Left ventricle myocardium inferior (tissue), 1 donor: Measurements from ENCODE around the gene DENND5A. TPM values are rescaled to one million over a fixed set of nuclear protein-coding genes. Genes with fewer than 3 reads are reported as not detected.
"Not testable (repeated sequence)": the region's sequence is repeated elsewhere in the genome, so short reads cannot be mapped to it uniquely, and the experiment has no call there.

Experiments
- DNase-seq: peaks from one replicate; pipeline ENCODE4 v3.0.0-alpha.2; 2020
- H3K27ac ChIP-seq: fragments of 200-600 bp; replicated peaks from 2 replicates; pipeline ENCODE4 v1.8.0; 2021
- H3K27me3 ChIP-seq: fragments of 200-600 bp; 2 replicates; pipeline ENCODE4 v1.8.0; 2021; ENCODE audit warnings: low read depth
- H3K36me3 ChIP-seq: fragments of 200-600 bp; 2 replicates; pipeline ENCODE4 v1.8.0; 2021
- H3K4me1 ChIP-seq: fragments of 200-600 bp; 2 replicates; pipeline ENCODE4 v1.8.0; 2021
- H3K4me3 ChIP-seq: fragments of 200-600 bp; 2 replicates; pipeline ENCODE4 v1.8.0; 2021; ENCODE audit warnings: mild to moderate bottlenecking, moderate library complexity
- H3K9me3 ChIP-seq: fragments of 200-600 bp; replicated peaks from 2 replicates; pipeline ENCODE4 v1.8.0; 2021
- CTCF ChIP-seq: fragments of 200-600 bp; IDR thresholded peaks from 2 replicates; pipeline ENCODE4 v1.8.0; 2021; ENCODE audit warnings: antibody characterized with exemption, mild to moderate bottlenecking, borderline replicate concordance
- intact Hi-C: fragments of 100-400 bp; cut with micrococcal nuclease; formaldehyde crosslinking; loops from one replicate; pipeline ENCODE4 v1.11.0; 2022
- total RNA-seq: library from RNA; stranded (reverse); fragmentation: NEBNext Ultra II Directional; extraction: Animal tissue kit (Norgen Biotek cat#: 25700); gene quantifications from one replicate; pipeline ENCODE4 v1.2.1, GENCODE V29; 2021
- donor health status: DM: no; HTN: yes; CAD: no; lungs with severe emphysema.

DENND5A gene
- total RNA-seq, 1 donor from 2014 or later, result 117 TPM

DNA sequence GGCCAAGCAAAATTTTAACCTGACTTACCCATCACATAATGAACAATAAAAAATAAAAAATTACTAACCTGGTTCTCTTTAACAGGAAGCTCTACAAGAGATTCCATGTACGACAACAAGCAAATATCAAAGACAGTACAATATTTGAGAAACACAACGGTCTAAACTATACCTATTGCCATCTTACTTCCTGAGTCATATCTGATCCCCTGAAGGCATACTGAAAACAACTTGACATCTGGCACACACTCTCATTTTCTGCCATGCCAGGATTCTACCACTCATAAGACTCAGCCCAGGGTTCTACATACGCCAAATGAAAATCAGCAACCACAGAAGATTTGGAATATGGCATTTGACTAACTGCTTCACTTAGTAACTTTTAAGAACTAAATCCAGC lies 13.8 kb downstream of the DENND5A start:
- peaks cover 56% of the 10 kb centered on the region for H3K4me1 ChIP-seq
- DNase-seq, result no peak
- intact Hi-C loops, result no loop called here

GRCh38 chr11:9250139-9250582 lies 15.0 kb downstream of the DENND5A start:
- no peak overlapping the region for H3K4me3 ChIP-seq
- H3K4me1 ChIP-seq, result peaks cover 60% of the 10 kb centered on the region
- peaks cover 2% of the 10 kb centered on the region for H3K36me3 ChIP-seq
- no peak for TF ChIP-seq CTCF
- peak overlapping the region; percentile 81 for H3K27ac ChIP-seq
- H3K27me3 ChIP-seq, result no peaks in the 10 kb centered on the region
- intact Hi-C loops, result no loop called here
- H3K9me3 ChIP-seq, result no peaks in the 10 kb centered on the region
- no peak for DNase-seq

More for the DNA sequence above, 13.8 kb downstream of the DENND5A start:
- H3K36me3 ChIP-seq, result peaks cover 9% of the 10 kb centered on the region
- TF ChIP-seq CTCF, result no peak
- no peaks in the 10 kb centered on the region for H3K27me3 ChIP-seq
- no peaks in the 10 kb centered on the region for H3K9me3 ChIP-seq
- peak overlapping the region; percentile 81 for H3K27ac ChIP-seq
- no peak overlapping the region for H3K4me3 ChIP-seq

GRCh38 chr11:9249252-9249651 lies 15.9 kb downstream of the DENND5A start:
- no peak overlapping the region for H3K27ac ChIP-seq
- no peak overlapping the region for H3K4me3 ChIP-seq
- intact Hi-C loops, result no loop called here
- peaks cover 53% of the 10 kb centered on the region for H3K4me1 ChIP-seq
- H3K9me3 ChIP-seq, result no peaks in the 10 kb centered on the region
- DNase-seq, result no peak
- H3K27me3 ChIP-seq, result no peaks in the 10 kb centered on the region
- TF ChIP-seq CTCF, result no peak
- no peaks in the 10 kb centered on the region for H3K36me3 ChIP-seq

DNA sequence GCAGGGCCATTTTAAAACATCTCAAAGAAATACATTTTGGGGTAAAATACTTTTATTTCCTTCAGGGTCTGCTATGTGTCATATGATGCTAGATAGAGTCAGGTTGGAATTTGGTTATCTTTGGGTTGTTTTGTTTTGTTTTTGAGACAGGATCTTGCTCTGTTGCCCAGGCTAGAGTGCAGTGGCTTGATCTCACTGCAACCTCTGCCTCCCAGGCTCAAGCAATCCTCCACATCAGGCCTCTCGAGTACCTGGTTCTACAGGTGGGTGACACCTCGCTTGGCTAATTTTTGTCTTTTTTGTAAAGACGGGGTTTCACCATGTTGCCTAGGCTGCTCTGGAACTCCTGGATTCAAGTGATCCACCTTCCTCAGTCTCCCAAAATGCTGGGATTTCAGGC lies 17.3 kb downstream of the DENND5A start:
- no peak overlapping the region for H3K27ac ChIP-seq
- peaks cover 46% of the 10 kb centered on the region for H3K4me1 ChIP-seq
- H3K36me3 ChIP-seq, result no peaks in the 10 kb centered on the region
- no peak overlapping the region for H3K4me3 ChIP-seq
- no peak for DNase-seq
- intact Hi-C loops, result no loop called here
- H3K9me3 ChIP-seq, result no peaks in the 10 kb centered on the region
- TF ChIP-seq CTCF, result no peak
- H3K27me3 ChIP-seq, result no peaks in the 10 kb centered on the region

- DNase-seq, H3K36me3 ChIP-seq, H3K27ac ChIP-seq, H3K27me3 ChIP-seq, intact Hi-C loops, H3K9me3 ChIP-seq, H3K4me3 ChIP-seq: not testable (repeated sequence)
- peaks cover 39% of the 10 kb centered on the region for H3K4me1 ChIP-seq
Observed at GRCh38 chr11:9236242-9236641, 28.9 kb downstream of the DENND5A start.

DNA sequence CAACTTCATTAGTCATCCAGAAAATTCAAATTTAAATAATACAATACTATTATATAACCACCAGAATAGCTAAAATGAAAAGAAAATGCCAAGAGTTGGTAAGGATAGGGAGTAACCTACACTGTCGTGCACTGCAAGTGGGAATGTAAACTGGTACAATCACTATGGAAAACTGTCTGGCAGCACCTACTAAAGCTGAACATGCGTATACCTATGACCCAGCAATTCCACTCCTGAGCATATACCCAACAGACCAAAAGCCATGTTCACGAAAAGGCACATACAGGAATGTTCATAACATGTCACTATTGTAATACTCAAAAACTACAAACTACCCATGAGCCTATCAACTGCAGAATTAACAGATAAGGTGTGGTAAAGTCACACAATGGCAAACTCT lies 32.7 kb downstream of the DENND5A start:
- Histone ChIP-seq H3K4me1 (peaks cover 60% of the 10 kb centered on the region), H3K36me3 (no peaks in the 10 kb centered on the region), H3K9me3 (no peaks in the 10 kb centered on the region), H3K27ac (peak overlapping the region; percentile 83), H3K27me3 (no peaks in the 10 kb centered on the region), H3K4me3 (no peak overlapping the region)
- intact Hi-C loops, result no loop called here
- no peak for DNase-seq
- no peak for TF ChIP-seq CTCF
